A673 (cell line): Measurements from ENCODE around the gene ASPDH. TPM values are rescaled to one million over a fixed set of nuclear protein-coding genes. Genes with fewer than 3 reads are reported as not detected.

Experiments used
- BruUV-seq: library from RNA; stranded (reverse); fragments of 400-500 nt; replicated peaks from 2 replicates; lab custom pipeline; 2021; lab: Mats Ljungman, UMichigan
- CTCF ChIA-PET: fragments of 300-600 bp; sonication (Branson Sonifier 250); formaldehyde crosslinking; loops from one replicate; lab custom pipeline; 2022; ENCODE audit warnings: antibody characterized with exemption; lab: Charles Lee
- POLR2A ChIA-PET: fragments of 300-600 bp; sonication (Branson Sonifier 250); formaldehyde crosslinking; loops from one replicate; lab custom pipeline; 2022; ENCODE audit warnings: antibody characterized with exemption; ENCODE audit not compliant: low non-redundant PET; lab: Charles Lee
- DNase-seq: peaks from one replicate; pipeline ENCODE4 v3.0.0-alpha.2; 2015; ENCODE audit warnings: low spot score
- H3K27ac ChIP-seq: fragments of 200-600 bp; sonication (generic); 2 replicates; pipeline ENCODE4 v1.5.1; 2016; ENCODE audit warnings: mixed run types, low read depth, mild to moderate bottlenecking, mixed read lengths, antibody characterized with exemption, low read length; ENCODE audit not compliant: poor library complexity, severe bottlenecking
- H3K27me3 ChIP-seq: fragments of 200-600 bp; sonication (generic); replicated peaks from 2 replicates; pipeline ENCODE4 v1.6.1; 2017; ENCODE audit warnings: mixed run types, low read depth, mild to moderate bottlenecking, mixed read lengths, antibody characterized with exemption, low read length; ENCODE audit not compliant: insufficient read depth, poor library complexity
- H3K36me3 ChIP-seq: fragments of 200-600 bp; sonication (generic); 2 replicates; pipeline ENCODE4 v1.6.1; 2016; ENCODE audit warnings: mixed run types, mild to moderate bottlenecking, mixed read lengths, antibody characterized with exemption, low read length; ENCODE audit not compliant: insufficient read depth, poor library complexity, severe bottlenecking
- H3K4me1 ChIP-seq: fragments of 200-600 bp; sonication (generic); 2 replicates; pipeline ENCODE4 v1.6.1; 2017; ENCODE audit warnings: mixed run types, mild to moderate bottlenecking, mixed read lengths, antibody characterized with exemption, low read length; ENCODE audit not compliant: insufficient read depth, poor library complexity, severe bottlenecking
- H3K4me3 ChIP-seq: fragments of 200-600 bp; sonication (generic); 2 replicates; pipeline ENCODE4 v1.5.1; 2016; ENCODE audit warnings: low read depth, mixed run types, mild to moderate bottlenecking, mixed read lengths, low read length; ENCODE audit not compliant: poor library complexity, severe bottlenecking
- H3K9me3 ChIP-seq: fragments of 200-600 bp; sonication (generic); 2 replicates; pipeline ENCODE4 v1.6.1; 2016; ENCODE audit warnings: mixed run types, low read depth, mild to moderate bottlenecking, mixed read lengths, antibody characterized with exemption, low read length; ENCODE audit not compliant: poor library complexity, severe bottlenecking
- CTCF ChIP-seq: fragments of 300-800, 200-600 bp; sonication (generic); conservative IDR thresholded peaks from 2 replicates; pipeline ENCODE4 v1.5.1; 2017; ENCODE audit warnings: low read depth, mild to moderate bottlenecking, antibody characterized with exemption, low read length, moderate library complexity, mixed read lengths
- EZH2 ChIP-seq: fragments of 200-600 bp; sonication (generic); IDR thresholded peaks from 2 replicates; pipeline ENCODE4 v1.6.1; 2017; ENCODE audit warnings: borderline replicate concordance, low read depth, mild to moderate bottlenecking, mixed read lengths, antibody characterized with exemption, low read length; ENCODE audit not compliant: poor library complexity, severe bottlenecking
- intact Hi-C: fragments of 100-400 bp; cut with micrococcal nuclease; formaldehyde crosslinking; loops from one replicate; pipeline ENCODE4 v1.10.0; 2022; ENCODE audit not compliant: unreplicated experiment
- total RNA-seq: library from RNA; stranded (reverse); gene quantifications from 2 replicates; pipeline ENCODE4 v1.2.3, GENCODE V29; 2021

Gene ASPDH
- total RNA-seq, 1 experiment from 2014 or later = 0.45 TPM

GRCh38 chr19:50500060-50500752 lies 13.5 kb downstream of the ASPDH start:
- H3K4me1 ChIP-seq = no peaks in the 10 kb centered on the region
- no peak overlapping the region for H3K27ac ChIP-seq
- BruUV-seq = no TSS peak
- intact Hi-C loops = no loop called here
- H3K4me3 ChIP-seq = no peak overlapping the region
- POLR2A ChIA-PET = no interaction called here
- no peaks in the 10 kb centered on the region for H3K36me3 ChIP-seq
- TF ChIP-seq EZH2 (no peak), CTCF (no peak; the same call in 1 of the 2 replicates)
- CTCF ChIA-PET = no interaction called here
- peaks cover 29% of the 10 kb centered on the region for H3K27me3 ChIP-seq
- H3K9me3 ChIP-seq = no peaks in the 10 kb centered on the region
- no peak for DNase-seq

- CTCF ChIA-PET = no interaction called here
- no TSS peak for BruUV-seq
These were observed 15.3 kb downstream of the ASPDH start for GRCh38 chr19:50498219-50499056.

DNA sequence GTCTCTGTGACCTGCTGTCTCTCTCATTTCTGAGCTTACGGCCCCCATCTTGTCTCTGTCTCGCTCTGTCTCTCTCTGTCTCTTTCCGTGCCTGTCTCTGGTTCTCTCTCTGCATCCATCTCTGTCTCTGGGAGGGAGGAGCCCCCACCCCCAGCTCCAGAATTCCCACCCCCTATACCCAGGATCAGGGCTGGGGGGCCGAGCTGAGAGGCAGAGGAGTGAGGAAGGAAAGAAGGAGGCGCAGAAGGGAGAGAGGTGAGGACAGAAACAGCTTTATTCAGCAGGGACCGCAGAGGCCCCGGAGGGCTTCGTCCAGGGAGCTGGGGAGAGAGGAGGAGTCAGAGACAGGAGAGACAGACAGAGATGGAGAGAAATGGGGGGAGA lies 16.7 kb downstream of the ASPDH start:
- no peaks in the 10 kb centered on the region for H3K4me1 ChIP-seq
- CTCF ChIA-PET = no interaction called here
- POLR2A ChIA-PET = no interaction called here

More at GRCh38 chr19:50498219-50499056, 15.3 kb downstream of the ASPDH start:
- H3K4me1 ChIP-seq = no peaks in the 10 kb centered on the region
- intact Hi-C loops = no loop called here
- no peaks in the 10 kb centered on the region for H3K36me3 ChIP-seq
- TF ChIP-seq EZH2 (no peak), CTCF (no peak)
- no peak for DNase-seq
- POLR2A ChIA-PET = no interaction called here
- H3K9me3 ChIP-seq = no peaks in the 10 kb centered on the region
- H3K27me3 ChIP-seq = peaks cover 43% of the 10 kb centered on the region
- H3K27ac ChIP-seq = no peak overlapping the region
- H3K4me3 ChIP-seq = no peak overlapping the region

More for the DNA sequence above, 16.7 kb downstream of the ASPDH start:
- no peak overlapping the region for H3K27ac ChIP-seq
- H3K9me3 ChIP-seq = no peaks in the 10 kb centered on the region
- DNase-seq = no peak
- intact Hi-C loops = no loop called here
- BruUV-seq = no TSS peak
- no peak for TF ChIP-seq EZH2
- no peak for TF ChIP-seq CTCF
- H3K27me3 ChIP-seq = peaks cover 58% of the 10 kb centered on the region
- no peaks in the 10 kb centered on the region for H3K36me3 ChIP-seq
- H3K4me3 ChIP-seq = no peak overlapping the region
